GM12865 (cell line): ENCODE data around the gene EYA3.

ENCODE experiments used
- DNase-seq: peaks from one replicate; pipeline ENCODE4 v3.0.0; 2010; ENCODE audit warnings: low read depth
- H3K4me3 ChIP-seq: 2 replicates; pipeline ENCODE4 v1.5.1; 2011; ENCODE audit warnings: mild to moderate bottlenecking, low read depth, low read length, control low read depth
- CTCF ChIP-seq: IDR thresholded peaks from 2 replicates; pipeline ENCODE4 v1.5.1; 2011; ENCODE audit warnings: low read length, control low read depth, low read depth, inconsistent platforms; ENCODE audit not compliant: insufficient read depth; ENCODE audit errors: missing control alignments

EYA3 gene

GRCh38 chr1:27973771-27974416 is 114.5 kb downstream of the EYA3 start:
- no peak for TF ChIP-seq CTCF
- no peak for DNase-seq
- no peak overlapping the region for H3K4me3 ChIP-seq

GRCh38 chr1:27972141-27972540 is 116.3 kb downstream of the EYA3 start:
- no peak overlapping the region for H3K4me3 ChIP-seq
- no peak for TF ChIP-seq CTCF
- DNase-seq: no peak

- DNase-seq: no peak
- no peak overlapping the region for H3K4me3 ChIP-seq
These were observed 116.7 kb downstream of the EYA3 start for GRCh38 chr1:27971674-27972073.

DNA sequence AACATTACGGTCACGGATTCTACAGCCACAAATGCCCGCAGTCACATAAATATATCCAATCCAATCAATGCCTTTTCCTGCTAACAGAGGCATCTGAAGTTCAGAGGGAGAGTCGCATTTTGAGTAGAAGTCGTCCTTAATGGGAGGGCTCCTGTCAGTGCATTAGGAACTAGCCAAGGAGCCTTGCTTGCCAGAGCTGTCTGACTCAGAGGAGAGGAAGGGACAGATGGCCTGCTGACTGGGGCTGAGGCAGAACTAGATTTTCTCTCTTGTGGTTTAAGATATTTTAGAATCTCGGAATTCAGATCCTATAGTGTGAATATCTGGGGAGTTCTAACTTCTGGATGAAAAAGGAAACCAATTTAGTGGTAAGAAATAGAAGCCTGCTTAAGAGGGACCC is 118.0 kb downstream of the EYA3 start:
- H3K4me3 ChIP-seq: no peak overlapping the region
- TF ChIP-seq CTCF: no peak

More at GRCh38 chr1:27971674-27972073, 116.7 kb downstream of the EYA3 start:
- no peak for TF ChIP-seq CTCF

DNA sequence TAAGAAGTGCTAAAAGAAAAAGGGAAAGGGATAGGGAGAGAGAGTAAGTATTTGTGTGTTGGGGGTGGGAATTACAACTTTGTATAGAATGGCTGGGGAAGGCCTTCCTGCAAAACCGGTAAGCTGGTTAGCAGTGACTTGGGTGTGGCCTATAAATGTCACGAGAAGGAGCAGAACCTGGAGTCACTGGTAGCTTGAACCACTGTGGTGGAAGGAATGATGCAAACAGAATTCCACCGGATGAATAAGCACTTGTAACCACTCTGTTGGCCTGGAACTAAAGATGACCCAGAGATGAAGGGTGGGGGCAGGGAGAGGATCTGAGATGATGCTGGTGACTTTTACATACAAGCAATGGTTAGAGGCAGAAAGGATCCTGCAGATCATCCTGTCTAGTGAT is 119.7 kb downstream of the EYA3 start:
- DNase-seq: no peak
- no peak for TF ChIP-seq CTCF
- H3K4me3 ChIP-seq: no peak overlapping the region

More for the DNA sequence above, 118.0 kb downstream of the EYA3 start:
- DNase-seq: no peak

DNA sequence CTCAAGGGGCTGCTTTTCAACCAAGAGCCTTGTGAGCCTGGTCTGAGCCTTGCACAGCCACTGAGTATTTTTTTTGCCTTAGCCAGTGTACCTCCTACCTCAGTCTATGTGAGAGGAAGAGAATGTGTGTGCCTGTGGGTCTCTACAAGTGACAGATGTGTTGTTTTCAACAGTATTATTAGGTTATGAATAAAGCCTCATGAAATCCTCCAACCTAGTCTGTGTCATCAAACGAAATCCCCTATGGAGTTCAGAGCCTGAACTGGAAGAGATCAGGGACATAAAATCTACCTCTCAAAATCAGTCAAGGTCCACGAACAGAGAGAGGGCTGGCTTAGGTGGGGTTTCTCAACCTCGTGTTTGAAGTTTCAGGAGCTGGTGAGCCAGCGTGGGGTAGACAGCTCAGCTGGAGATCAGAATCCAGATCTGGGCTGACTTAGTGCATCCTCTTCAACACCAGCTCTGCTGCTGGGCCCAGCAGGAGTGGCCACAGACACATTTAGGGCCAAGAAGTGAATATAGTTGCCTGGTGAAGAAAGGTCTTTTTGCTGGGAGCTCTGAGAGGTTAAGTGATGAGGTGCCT is 120.4 kb downstream of the EYA3 start:
- TF ChIP-seq CTCF: no peak
- no peak overlapping the region for H3K4me3 ChIP-seq
- no peak for DNase-seq
